Stimulated activated CD4-positive, alpha-beta T cell treated with anti-CD3 and anti-CD28 coated beads, TNF-alpha, amount 100 ng/mL, for 4 hours (primary cell): ENCODE results near the gene OR2V2.
A peak's percentile ranks its signal among the peaks of the same experiment; 100 is the strongest.

Experiments used
- DNase-seq, 3 experiments: peaks; one replicate each; pipeline ENCODE4 v3.0.0-alpha.2; 2020; ENCODE audit warnings: low read depth in 3 of 3

OR2V2 gene

DNA sequence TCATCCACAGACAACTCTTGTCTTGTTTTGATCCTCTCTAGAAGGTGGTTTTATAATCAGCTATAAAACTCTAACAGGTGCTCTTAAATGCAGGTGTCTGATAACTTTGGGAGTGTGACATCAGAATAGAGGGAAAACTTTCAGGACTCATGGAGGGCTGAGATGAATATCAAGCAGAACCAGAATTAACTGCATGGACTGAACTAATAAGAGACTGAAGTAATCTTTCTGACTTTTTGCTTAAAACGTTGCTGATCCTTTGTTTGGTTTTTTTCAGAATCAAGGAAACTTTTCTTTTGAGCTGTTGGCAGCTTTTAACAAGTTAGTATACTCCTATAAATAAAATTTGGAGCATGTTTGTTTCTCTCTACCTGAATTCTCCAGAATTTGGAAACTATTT is 2.3 kb upstream of the OR2V2 start:
- no peak for DNase-seq

DNA sequence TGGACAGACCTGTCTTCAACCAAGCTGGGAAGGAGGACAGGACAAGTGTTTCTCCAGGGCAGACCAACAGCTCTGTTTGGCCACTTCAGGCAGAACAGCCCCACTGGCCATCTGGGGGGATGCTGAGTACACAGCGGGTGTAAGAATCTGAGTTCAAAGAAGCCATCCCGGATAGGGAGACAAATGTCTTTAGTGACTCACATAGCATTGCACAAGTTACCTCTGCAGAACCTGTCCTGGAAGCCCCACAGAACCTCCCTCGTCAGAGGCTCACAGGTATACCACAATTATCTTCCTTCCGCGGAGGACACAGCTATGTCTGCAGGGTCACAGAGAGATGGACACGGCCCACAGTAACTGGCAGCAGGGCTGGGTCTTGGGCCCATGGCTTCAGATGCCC is 2.0 kb downstream of the OR2V2 start:
- no peak for DNase-seq

DNA sequence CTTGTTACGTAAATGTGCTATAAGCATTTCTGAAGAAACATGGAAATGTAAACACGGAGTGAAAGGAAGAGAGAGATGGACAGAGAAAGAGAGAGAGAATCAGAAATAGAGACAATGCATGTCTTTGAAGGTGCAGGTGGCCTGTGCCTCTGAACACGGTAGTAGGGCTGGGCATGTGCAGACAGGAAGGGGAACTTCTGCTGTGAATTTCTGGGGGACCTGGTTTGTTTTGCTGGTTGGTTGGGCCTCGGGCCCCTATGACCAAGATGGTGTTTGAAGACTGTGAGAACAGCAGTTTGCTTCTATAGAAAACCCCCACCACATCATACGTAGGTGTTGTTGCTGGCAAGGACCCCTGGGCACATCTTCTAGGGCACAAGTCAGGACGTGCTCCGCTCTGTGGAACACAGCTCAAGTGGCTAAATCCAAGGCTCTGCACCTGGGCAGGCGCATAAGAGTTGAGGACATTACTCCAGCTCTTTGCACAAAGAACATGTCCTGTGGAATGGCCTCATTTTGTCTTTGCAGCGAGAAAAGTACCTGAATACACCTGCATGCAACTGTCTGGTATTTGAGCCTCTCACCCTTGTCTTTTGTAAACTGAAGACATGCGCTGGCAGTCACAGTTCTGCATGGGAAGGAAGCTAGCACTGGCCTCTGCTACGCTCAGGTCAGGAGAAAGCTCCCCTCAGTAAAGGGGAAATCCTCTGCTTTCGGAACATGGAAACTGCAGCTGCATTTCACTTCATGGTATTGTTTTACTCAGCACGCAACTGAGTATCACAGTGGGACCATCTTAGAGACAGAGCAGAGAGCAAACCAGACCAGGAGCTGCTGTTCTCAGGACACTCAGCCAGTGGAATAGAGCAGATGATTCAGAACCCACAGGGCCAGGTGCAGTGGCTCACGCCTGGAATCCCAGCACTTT is 2.7 kb downstream of the OR2V2 start:
- DNase-seq: no peak

DNA sequence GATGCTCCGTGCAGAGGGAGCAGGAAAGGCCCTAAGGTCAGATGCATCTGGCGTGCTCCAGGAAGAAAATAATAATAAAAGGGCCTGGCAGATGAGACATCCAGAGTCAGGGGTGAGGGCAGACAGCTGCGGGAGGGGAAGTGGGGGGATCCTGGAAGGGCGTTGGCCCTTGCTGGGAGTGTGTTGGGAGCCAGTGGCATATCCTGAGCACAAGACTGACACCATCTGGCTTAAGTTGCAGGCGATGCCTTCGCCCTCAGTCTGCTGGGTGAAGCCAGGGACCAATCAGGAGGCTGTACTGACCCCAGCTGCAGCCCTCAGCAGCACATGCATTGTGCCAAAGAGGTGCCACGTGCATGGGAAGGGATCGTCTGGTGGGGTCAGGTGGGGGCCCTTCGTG is 3.8 kb downstream of the OR2V2 start:
- DNase-seq: no peak

DNA sequence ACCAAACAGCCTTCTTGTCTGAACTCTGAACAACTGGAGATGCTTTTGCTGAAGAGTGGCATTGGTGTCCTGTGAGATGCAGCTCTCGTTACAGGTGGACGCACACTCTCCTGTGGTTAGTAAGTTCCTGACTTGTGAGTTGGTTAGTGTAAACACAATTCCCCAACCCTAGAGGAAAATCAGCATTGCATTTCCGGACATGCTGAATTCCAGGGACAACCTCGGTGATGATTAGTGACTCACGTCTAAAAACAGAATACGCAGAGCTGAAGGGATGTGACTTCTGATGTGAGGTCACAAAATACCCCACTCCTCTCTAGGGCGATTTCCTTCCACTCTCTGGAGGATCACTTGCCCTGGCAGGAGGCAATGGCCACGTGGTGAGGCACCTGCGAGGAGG is 5.0 kb downstream of the OR2V2 start:
- DNase-seq: no peak

DNA sequence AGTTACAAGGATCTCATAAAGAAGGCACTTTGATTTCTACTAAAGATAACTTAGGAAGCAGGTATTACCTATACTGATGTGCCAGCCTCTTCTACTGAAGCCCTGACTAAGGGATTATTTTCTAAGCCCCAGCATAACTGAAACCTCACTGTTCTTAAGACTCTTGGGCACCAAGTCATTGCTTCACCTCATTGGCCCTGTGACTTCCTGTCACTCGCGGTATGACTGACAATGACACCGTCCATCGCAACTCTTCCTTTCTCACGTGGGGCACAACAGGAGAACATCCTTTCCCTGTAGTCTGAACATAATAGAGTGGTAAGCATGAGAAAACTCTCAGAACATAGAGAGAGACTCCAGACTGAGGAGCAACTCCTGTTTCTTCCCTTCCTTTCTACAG is 6.4 kb downstream of the OR2V2 start:
- no peak for DNase-seq

DNA sequence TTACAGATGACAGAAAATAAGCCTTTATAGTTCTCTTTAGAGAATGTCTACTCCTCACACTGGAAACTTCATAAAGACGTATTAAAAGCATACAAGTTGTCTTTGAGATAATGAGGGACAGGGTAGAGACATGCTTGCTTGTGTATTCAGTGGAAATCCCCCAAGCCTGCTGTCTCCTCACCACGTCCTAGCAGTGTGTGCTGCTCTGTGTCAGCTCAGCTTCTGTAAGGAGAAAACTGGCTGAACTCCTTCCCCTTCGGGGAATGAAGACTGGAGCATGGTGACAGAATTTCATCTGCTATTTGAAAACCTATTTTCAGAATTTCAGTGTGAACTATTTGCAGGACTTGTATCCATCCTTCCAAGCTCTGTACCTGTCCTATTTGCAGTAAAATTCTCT is 9.4 kb downstream of the OR2V2 start:
- no peak for DNase-seq

DNA sequence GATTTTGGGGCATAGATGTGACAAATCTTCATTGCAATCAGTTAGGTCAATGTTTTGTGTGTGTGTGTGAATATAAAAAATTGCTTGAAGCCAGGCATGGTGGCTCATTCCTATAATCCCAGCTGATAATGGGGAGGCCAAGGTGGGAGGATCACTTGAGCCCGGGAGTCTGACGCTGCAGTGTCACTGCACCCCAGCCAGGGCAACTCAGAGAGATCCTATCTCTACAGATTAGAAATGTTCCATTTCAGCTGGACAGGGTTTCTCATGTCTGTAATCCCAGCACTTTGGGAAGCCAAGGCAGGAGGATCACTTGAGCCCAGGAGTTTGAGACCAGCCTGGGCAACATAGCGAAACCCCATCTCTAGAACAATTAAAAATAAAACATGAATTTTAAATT is 11.5 kb downstream of the OR2V2 start:
- DNase-seq: no peak

DNA sequence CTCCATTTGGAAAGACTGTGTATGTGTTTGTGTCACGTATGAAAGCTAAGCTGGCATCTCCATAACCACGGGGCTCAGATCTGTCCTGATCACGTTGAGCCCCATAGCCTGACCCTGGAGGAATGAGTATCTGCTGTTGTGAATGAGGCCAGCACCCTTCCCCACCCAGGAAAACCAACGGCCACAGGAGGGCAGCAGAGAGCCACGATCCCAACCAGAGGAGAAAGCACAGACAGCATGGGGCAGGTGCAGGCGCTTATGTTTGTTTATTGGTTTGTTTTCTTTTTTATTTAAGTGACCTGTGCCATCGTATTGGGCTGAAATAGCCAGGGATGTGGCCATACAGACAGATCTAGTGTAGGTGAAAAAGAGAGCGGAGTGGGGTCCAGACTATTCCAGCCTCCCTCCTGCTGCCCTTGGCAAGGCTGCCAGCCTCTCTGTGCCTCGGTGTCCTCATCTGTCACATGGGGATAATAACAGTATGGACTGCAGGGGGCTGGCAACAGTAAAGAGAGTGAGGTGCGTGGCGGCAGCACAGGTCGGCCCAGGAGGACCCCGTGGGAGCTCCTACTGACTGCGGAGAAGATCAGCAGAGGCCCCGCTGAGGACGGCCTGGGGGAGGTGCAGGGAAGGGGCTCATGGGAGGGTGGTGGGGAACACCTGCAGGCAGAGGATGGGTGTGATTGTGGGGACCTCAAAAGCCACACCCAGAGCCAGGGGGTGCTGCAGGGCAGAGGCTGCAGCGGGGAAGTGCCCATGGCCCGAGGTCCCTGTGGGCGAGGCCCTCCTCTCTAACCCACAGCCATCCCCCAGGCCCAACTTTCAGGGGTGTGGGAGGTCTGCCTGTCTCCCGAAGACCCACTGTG is 12.1 kb downstream of the OR2V2 start:
- peak; percentile 83 to 97 (median 89) for DNase-seq

DNA sequence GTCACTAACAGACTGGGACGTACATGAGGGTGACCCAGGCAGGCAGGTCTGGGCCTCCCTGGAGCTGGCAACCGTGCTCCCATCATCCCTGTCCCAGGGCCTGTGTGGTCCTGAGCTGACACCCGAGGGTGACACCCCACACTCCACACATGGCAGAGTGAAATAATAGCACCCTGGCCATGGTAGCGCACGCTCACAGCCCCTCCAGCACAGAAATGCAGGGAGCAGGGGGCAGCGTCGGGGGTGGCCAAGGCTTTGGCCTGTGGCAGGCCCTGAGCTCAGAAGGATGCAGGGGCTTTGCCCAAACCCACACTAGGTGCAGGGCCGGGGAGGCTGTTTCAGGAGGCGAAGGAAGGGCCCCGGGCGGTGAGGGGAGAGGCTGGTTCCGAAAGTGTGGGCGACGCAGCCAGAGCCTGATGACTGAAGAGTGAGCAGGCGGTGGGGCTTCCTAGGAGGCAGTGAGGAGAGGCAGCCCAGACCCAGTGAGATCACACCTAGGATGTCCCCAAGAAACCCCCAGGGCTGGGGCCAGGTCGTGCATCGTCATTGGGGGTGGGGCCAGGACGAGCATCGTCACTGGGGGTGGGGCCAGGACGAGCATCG is 12.9 kb downstream of the OR2V2 start:
- peak; percentile 61 to 73 (median 67) for DNase-seq

DNA sequence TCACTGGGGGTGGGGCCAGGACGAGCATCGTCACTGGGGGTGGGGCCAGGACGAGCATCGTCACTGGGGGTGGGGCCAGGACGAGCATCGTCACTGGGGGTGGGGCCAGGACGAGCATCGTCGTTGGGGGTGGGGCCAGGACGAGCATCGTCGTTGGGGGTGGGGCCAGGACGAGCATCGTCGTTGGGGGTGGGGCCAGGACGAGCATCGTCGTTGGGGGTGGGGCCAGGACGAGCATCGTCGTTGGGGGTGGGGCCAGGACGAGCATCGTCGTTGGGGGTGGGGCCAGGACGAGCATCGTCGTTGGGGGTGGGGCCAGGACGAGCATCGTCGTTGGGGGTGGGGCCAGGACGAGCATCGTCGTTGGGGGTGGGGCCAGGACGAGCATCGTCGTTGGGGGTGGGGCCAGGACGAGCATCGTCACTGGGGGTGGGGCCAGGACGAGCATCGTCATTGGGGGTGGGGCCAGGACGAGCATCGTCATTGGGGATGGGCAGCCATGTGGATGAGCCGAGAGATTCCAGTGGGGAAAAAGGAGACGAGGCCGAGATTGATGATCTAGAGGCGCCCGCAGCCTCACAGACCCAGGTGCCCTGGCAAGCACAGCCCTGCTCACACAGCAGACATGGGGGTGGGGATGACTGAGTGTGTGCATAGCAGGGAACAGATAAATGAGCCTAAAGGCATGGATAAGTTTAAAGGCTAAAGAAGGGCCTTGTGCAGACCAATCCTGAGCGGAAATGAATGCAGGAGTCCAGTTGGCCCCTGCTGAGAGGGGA is 13.6 kb downstream of the OR2V2 start:
- peak in 2 of 3 experiments; percentile 37 to 42 for DNase-seq

DNA sequence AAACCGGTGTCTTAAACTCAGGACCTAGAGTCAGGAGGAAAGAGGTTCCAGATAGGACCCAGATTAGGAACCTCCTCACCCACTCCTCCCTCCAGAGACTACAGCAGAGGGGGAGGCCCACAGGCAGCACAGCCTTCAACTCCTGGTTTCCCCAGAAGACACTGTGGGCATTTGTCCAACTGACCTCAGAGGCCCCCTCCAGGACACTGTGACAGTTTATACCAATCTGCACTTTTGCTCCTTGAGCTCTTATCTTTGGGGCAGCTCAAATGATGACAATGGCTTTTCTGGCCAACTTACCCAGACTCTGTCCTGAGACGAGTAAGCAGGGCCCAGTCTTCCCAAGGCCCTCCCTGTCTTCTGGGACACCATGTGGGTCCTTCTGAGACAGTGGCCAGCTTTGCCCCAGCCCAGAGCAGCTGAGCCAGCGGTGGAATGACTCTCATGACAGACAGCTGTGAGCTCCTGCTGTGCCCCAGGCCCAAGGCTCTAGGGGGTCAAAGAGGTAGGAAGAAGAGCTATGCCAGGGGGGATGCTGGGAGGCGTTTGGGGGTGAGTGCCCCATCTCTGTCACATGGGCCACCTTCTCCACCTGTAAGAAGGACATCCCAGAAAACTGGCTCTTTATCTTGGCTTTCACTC is 14.3 kb downstream of the OR2V2 start:
- DNase-seq: no peak

DNA sequence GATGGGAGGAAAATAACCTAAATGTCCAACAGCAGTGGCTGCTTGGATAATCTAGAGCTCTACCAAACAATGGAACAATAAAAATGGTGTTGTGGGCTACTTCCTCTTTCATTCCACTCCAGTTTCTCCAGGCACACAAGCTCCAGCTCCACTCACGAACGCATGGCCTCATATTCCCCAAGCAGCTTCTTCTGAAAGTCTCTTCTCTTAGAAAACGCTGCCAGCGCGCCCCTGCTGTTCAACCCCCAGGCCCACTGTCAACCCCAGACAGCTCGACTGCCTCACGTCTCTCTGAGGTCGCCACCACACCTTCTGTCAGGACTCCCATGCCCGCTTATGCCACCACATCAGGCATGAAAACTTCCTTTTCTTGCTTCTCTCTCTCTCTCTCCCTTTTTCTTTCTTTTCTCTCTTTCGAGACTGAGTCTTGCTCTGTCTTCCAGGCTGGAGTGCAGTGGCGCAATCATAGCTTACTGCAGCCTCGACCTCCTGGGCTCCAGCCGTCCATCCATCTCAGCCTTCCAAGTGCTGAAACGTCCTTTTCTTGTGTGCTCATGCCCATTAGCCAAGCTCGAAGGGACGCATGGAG is 16.2 kb downstream of the OR2V2 start:
- no peak for DNase-seq

DNA sequence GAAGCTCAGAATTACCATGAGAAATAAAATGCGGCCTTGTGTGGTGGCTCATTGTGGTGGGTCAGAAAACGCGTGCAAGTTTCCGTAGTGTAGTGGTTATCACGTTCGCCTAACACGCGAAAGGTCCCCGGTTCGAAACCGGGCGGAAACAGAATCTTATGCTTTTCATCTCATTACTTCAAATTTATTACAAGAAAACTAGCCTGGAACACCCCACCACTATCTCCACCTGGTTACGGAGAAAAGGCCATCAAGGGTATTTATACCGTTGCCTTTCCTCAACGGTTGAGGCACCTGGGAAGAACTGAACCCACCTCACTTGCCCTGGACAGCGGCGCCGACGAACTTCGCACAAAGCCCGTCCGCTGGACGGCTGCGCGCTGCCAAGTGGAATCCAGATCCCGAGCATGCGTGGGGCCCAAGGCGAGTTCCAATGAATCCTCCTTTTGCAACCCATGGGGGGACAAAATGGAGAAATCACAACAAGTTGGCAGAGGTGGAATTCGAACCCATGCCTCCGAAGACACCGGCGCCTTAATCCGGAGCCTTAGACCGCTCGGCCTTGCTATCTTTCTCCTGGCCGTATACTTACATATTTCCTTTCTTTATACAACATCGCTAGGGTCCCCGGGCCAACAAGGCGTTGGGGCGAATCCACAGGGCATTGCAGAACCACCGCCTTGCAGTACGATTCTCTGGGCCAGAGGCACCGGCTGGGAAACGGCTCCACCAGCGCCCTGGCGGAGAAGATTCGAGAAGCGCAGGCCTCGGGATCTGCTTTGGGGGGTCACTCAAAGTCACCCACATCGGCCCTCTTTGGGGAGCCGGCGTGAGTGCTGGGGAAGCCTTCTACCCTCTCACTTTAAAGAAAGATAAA is 16.9 kb downstream of the OR2V2 start:
- no peak for DNase-seq

DNA sequence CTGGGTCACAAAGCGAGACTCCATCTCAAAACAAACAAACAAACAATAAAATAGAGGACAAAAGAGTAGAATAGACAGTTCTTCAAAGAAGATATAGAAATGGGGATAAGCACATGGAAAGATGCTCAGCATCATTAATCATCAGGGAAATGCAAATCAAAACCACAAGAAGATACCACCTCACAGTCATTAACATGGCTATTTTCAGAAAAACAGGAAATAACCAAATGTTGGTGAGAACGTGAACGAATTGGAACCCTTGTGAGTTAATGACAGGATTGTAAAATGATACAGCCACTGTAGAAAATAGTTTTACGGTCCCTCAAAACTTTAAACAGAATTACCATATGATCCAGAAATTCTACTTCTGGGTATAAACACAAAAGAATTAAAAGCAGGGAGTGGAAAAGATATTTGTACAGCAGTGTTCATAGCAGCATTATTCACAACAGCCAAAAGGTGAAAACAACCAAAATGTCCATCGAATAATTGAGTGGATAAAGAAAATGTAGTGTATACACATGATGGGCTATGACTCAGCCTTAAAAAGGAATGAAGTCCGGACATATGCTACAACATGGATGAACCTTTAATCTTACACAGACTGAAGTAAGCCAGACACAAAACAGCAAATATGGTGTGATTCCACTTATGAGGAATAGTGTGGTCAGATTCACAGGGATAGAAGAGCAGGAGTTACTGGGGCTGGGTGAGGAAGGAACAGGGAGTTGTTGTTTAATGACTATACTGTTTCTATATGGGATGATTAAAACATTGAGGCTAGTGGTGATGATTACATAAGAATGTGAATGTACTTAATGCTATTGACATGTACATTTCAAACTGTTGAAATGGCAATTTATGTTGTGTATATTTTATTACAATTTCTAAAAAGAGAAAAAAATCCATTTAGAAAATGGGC is 19.7 kb downstream of the OR2V2 start:
- no peak for DNase-seq

DNA sequence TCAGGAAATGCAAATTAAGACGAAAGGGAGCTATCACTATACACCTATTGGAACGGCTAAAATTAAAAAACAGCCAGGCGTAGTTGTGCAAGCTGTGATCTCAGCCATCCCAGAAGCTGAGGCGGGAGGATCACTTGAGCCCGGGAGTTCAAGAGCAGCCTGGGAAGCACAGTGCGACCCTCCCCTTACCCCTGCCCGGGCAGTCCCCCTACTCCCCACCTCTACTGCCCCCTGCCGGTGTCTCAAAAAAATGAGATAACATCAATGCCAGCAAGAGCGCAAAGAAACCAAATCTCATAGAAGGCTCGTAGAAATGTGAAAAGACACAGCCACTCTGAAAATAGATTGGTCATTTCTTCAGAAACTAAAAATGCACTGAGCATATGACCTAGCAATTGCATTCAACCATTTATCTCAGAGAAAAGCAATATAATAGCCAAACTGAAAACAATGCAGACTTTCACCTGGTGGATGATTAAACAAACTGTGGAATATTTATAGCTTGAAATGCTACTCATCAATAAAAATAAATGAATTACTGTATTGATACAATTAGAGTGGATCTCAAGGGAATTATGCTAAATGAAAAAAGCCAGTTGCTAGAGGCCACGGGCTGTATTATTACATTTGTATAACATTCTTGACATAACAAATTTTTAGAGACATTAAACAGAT is 20.6 kb downstream of the OR2V2 start:
- DNase-seq: no peak

DNA sequence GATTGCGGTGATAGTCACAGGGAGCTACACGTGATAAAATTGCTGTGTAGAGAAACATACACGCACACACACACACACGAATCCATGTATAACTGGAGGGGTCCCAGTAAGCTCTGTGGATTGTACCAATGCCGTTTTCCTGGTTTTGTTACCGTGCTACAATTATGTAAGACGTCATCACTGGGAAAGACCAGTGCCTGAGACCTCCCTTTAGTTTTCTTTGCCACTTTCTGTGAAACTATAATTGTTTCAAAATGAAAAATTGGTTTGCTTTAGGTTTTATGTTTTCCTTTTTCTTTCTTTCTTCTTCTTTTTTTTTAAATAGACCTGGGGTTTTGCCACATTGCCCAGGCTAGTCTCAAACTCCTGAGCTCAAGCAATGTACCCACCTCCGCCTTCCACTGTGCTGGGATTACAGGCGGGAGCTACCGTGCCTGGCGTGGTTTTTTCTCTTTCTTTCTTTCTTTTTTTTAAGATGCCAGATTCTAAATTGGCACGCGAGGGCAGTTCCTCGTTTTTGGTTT is 21.3 kb downstream of the OR2V2 start:
- no peak for DNase-seq
